Body of pancreas (tissue), 4 donors: ENCODE measurements around the gene SLC2A2.

Experiments
- POLR2A ChIP-seq, 3 donors: fragments of 450-650 bp; IDR thresholded peaks; one replicate each; pipeline ENCODE4 v1.6.1; 2016; ENCODE audit warnings: antibody characterized with exemption in 3 of 3, mild to moderate bottlenecking in 2 of 3
- TF ChIP-seq, protein P1 (sequence below), 7 experiments: fragments of 450-650 bp in 4 of 7; fragments of 200-600 bp in 3 of 7; sonication (generic) in 3 of 7; IDR thresholded peaks; one replicate each; pipeline ENCODE4 v1.5.1; 2016 to 2019; ENCODE audit warnings: antibody characterized with exemption in 7 of 7

DNA sequence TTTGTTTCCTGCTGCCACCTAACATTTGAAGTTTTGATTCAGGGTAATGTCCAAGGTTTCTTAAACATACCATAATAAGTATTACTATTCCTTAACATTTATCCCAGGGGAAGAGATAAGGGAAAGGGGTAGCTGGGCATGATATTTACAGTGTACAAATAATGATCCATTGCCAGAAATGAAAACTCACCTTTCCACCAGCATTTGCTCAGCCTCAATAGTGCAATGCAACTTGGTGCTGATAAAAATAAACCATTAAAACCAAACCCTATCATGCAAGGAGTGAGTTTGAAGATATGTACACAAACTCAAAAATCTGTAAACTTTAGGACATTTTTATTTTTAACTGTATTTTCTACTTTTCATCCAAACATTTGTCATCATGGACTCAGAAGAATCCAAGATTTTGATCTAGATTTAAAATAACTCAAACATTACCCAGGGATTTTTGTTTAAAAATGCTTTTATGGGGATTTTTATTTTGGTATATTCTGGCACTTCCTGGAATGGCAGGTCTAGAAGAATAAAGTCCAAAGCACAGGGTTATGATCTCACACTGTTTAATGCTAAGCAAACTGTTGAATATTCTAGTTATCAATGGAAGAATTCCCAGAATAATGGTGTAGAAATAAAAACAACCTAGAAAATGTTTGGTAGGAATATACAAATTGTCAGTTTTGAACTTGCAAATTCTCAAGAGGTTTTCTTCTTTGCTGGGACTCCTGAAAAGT lies 32.5 kb upstream of the SLC2A2 start:
- TF ChIP-seq, protein P1, sequence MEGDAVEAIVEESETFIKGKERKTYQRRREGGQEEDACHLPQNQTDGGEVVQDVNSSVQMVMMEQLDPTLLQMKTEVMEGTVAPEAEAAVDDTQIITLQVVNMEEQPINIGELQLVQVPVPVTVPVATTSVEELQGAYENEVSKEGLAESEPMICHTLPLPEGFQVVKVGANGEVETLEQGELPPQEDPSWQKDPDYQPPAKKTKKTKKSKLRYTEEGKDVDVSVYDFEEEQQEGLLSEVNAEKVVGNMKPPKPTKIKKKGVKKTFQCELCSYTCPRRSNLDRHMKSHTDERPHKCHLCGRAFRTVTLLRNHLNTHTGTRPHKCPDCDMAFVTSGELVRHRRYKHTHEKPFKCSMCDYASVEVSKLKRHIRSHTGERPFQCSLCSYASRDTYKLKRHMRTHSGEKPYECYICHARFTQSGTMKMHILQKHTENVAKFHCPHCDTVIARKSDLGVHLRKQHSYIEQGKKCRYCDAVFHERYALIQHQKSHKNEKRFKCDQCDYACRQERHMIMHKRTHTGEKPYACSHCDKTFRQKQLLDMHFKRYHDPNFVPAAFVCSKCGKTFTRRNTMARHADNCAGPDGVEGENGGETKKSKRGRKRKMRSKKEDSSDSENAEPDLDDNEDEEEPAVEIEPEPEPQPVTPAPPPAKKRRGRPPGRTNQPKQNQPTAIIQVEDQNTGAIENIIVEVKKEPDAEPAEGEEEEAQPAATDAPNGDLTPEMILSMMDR (IDR thresholded peaks at IDR 0.05): no peak
- no peak for TF ChIP-seq POLR2A (IDR thresholded peaks at IDR 0.05)
